Activated T-helper 17 cell treated with anti-CD3 and anti-CD28 coated beads, Interleukin-2, amount 50 U/mL, for 72 hours (primary cell): ENCODE data around the gene CRNKL1. TPM values are rescaled to one million over a fixed set of nuclear protein-coding genes. Genes with fewer than 3 reads are reported as not detected.

Experiments
- ATAC-seq: fragments of 150-1000 bp; cut with Tn5 transposase; replicated peaks from 2 replicates; pipeline ENCODE4 v1.10.0; 2021; ENCODE audit warnings: mild to moderate bottlenecking, moderate library complexity
- H3K27ac Mint-ChIP-seq: one replicate; pipeline ENCODE4 v1.8.0; 2022; ENCODE audit warnings: mixed read lengths
- H3K27me3 Mint-ChIP-seq: one replicate; pipeline ENCODE4 v1.8.0; 2022; ENCODE audit warnings: mixed read lengths
- H3K36me3 Mint-ChIP-seq: one replicate; pipeline ENCODE4 v1.8.0; 2022; ENCODE audit warnings: low read depth, mild to moderate bottlenecking, mixed read lengths
- H3K4me1 Mint-ChIP-seq: one replicate; pipeline ENCODE4 v1.8.0; 2022; ENCODE audit warnings: mixed read lengths
- H3K4me3 Mint-ChIP-seq: one replicate; pipeline ENCODE4 v1.8.0; 2022; ENCODE audit warnings: mild to moderate bottlenecking, mixed read lengths
- H3K9me3 Mint-ChIP-seq: one replicate; pipeline ENCODE4 v1.8.0; 2022; ENCODE audit warnings: mixed read lengths
- total RNA-seq, 2 donors: library from RNA; stranded (reverse); gene quantifications; one replicate each; pipeline ENCODE4 v1.2.3, GENCODE V29; 2022

Gene CRNKL1
- total RNA-seq, 2 donors from 2014 or later = 16.2 to 18.4 TPM

DNA sequence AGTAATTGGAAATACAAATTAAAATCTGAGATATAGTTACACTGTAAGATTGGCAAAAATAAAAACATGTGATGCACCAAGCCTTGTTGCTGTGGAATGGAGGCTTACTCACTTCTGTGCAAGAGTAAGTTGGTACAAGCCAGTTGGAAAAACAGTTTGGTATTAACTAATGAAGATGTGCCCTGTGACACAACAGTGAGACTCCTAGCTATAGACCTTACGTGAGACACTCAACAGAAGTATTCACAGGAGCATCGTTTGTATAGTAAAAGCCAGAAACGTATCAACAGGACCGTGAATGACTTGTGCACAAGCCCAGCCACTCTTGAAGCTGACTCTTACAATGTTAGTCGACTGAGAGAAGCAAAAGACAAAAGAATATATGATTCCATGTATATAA, 20.5 kb downstream of the CRNKL1 start:
- Mint-ChIP-seq H3K4me3 (no peak overlapping the region), H3K9me3 (no peaks in the 10 kb centered on the region), H3K27me3 (no peaks in the 10 kb centered on the region), H3K36me3 (peaks cover 98% of the 10 kb centered on the region), H3K27ac (no peak overlapping the region), H3K4me1 (no peaks in the 10 kb centered on the region)
- no peak for ATAC-seq

- Mint-ChIP-seq H3K36me3 (peaks cover 91% of the 10 kb centered on the region), H3K9me3 (no peaks in the 10 kb centered on the region), H3K4me3 (no peak overlapping the region), H3K4me1 (peaks cover 13% of the 10 kb centered on the region), H3K27me3 (no peaks in the 10 kb centered on the region), H3K27ac (no peak overlapping the region)
- ATAC-seq = no peak
These were observed 25.0 kb downstream of the CRNKL1 start for GRCh38 chr20:20027284-20027683.

GRCh38 chr20:20024942-20025341, 27.3 kb downstream of the CRNKL1 start:
- Mint-ChIP-seq H3K9me3 (no peaks in the 10 kb centered on the region), H3K4me3 (no peak overlapping the region), H3K4me1 (peaks cover 32% of the 10 kb centered on the region), H3K27ac (peak overlapping the region; percentile 70), H3K27me3 (no peaks in the 10 kb centered on the region), H3K36me3 (peaks cover 84% of the 10 kb centered on the region)
- ATAC-seq = no peak

- H3K4me1 Mint-ChIP-seq = peaks cover 41% of the 10 kb centered on the region
- H3K27ac Mint-ChIP-seq = peak overlapping the region; percentile 70
- peaks cover 86% of the 10 kb centered on the region for H3K36me3 Mint-ChIP-seq
- ATAC-seq = no peak
- H3K9me3 Mint-ChIP-seq = no peaks in the 10 kb centered on the region
- no peak overlapping the region for H3K4me3 Mint-ChIP-seq
- H3K27me3 Mint-ChIP-seq = no peaks in the 10 kb centered on the region
These were observed 28.9 kb downstream of the CRNKL1 start for GRCh38 chr20:20023395-20023794.

- peak; percentile 81 for ATAC-seq
- no peaks in the 10 kb centered on the region for H3K9me3 Mint-ChIP-seq
- H3K27me3 Mint-ChIP-seq = no peaks in the 10 kb centered on the region
- peaks cover 85% of the 10 kb centered on the region for H3K36me3 Mint-ChIP-seq
- H3K27ac Mint-ChIP-seq = peak overlapping the region; percentile 91
- peak overlapping the region; percentile 59 for H3K4me3 Mint-ChIP-seq
- H3K4me1 Mint-ChIP-seq = peaks cover 46% of the 10 kb centered on the region
These were observed 29.8 kb downstream of the CRNKL1 start for GRCh38 chr20:20022498-20022897.

DNA sequence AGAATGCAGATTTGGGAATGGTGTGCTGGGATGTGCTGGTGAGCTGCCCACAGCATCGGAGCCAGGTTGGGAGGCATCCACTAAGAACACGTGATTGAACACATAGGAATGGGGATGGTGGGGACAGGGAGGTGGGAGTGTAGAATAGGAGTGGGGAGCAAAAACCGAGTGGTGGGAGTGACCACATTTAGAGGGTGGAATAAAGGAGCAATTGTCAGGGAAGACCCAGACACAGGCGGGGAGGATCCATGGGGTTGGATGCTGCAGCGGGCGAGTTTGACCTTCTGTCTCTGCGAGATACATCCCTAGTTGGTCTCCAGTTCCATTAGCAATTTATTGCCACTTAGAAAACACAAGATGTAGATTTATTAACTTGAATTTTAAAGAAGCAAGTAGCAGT, 30.4 kb downstream of the CRNKL1 start:
- Mint-ChIP-seq H3K27me3 (no peaks in the 10 kb centered on the region), H3K27ac (peak overlapping the region; percentile 91), H3K4me3 (peak overlapping the region; percentile 59), H3K36me3 (peaks cover 79% of the 10 kb centered on the region), H3K9me3 (no peaks in the 10 kb centered on the region), H3K4me1 (peaks cover 46% of the 10 kb centered on the region)
- ATAC-seq = no peak

DNA sequence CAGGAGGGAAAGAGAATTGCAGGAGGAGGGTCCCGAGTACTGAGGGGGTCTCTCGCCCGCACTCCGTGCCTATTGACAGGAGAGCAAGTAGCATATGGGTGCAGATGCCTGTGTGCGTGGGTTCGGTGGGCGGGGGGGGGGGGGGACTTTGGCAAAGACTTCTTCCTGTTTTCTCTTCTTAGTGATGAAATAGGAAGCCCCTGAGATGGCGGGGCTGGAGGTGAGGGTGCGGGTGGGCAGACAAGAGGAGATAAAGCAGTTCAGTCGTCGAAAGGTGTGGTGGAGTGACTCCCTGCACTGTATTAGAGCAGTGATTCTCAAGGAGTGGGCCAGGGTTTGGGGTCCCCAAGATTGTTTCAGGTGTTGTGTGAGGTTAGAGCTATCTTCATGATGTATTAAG, 31.4 kb downstream of the CRNKL1 start:
- Mint-ChIP-seq H3K4me1 (peaks cover 46% of the 10 kb centered on the region), H3K4me3 (peak overlapping the region; percentile 59), H3K9me3 (no peaks in the 10 kb centered on the region), H3K27ac (peak overlapping the region; percentile 91), H3K27me3 (no peaks in the 10 kb centered on the region), H3K36me3 (peaks cover 70% of the 10 kb centered on the region)
- no peak for ATAC-seq

DNA sequence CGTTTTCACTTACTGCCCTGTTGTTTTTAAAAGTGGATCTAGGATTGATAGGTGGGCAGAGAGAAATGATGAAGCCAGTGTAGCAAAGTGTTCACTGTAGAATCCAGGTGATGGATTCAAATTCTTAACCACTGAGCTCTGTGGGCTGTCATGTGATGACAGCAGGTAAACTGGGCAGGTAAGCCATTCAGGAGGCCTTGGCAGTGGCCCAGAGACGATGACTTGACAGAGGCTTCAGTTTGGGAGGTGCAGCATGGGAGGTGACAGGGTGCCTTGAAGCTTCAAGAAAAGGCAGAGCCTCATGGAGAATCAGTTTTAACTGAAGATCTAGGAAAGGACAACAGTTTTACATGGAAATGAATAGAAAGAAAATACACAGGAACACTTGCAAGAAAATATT, 33.1 kb downstream of the CRNKL1 start:
- H3K36me3 Mint-ChIP-seq = peaks cover 52% of the 10 kb centered on the region
- H3K27ac Mint-ChIP-seq = no peak overlapping the region
- no peaks in the 10 kb centered on the region for H3K27me3 Mint-ChIP-seq
- ATAC-seq = no peak
- no peaks in the 10 kb centered on the region for H3K9me3 Mint-ChIP-seq
- H3K4me1 Mint-ChIP-seq = peaks cover 45% of the 10 kb centered on the region
- peak overlapping the region; percentile 93 for H3K4me3 Mint-ChIP-seq

DNA sequence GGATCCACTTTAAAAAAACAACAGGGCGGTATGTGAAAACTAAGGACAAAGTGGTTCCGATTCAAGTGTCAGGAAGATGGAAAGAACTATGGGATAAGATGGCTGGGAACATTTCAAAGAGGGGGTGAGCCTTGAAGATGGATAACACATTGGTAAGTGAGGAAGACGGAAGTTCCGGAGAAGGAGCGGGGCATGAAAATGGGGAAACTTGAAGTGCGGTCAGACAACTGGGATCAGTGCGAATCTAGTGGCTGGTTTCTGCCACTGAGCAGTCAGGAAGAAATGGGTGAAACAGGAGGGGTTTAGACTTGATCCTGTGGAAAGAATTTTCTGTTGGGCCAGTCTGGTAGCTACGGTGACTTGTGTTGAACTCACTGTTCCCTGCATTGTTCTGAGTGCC, 33.9 kb downstream of the CRNKL1 start:
- Mint-ChIP-seq H3K27me3 (no peaks in the 10 kb centered on the region), H3K4me1 (peaks cover 38% of the 10 kb centered on the region)

DNA sequence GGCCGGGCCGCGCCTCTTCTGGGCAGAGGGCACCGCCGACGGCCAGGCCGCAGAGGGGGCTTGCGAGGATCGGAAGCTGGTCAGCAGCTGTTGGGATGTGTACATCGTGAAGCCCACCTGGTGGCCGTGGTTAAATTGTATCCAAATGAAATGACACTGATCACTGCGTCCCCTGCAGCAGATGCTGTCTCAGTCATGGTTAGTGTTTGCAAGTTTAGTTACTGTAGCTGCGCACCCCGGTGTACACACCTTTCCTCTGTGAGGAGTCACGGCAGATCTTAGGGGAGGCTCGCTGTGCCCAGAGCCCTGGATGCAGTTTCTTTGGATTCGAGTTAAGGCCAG, 34.5 kb downstream of the CRNKL1 start:
- peak overlapping the region; percentile 93 for H3K4me3 Mint-ChIP-seq
- peaks cover 37% of the 10 kb centered on the region for H3K4me1 Mint-ChIP-seq
- peaks cover 40% of the 10 kb centered on the region for H3K36me3 Mint-ChIP-seq
- no peak for ATAC-seq
- H3K27ac Mint-ChIP-seq = peak overlapping the region; percentile 90
- H3K27me3 Mint-ChIP-seq = no peaks in the 10 kb centered on the region
- no peaks in the 10 kb centered on the region for H3K9me3 Mint-ChIP-seq

More for the DNA sequence above, 33.9 kb downstream of the CRNKL1 start:
- peak overlapping the region; percentile 93 for H3K4me3 Mint-ChIP-seq
- peak overlapping the region; percentile 90 for H3K27ac Mint-ChIP-seq
- ATAC-seq = no peak
- no peaks in the 10 kb centered on the region for H3K9me3 Mint-ChIP-seq
- peaks cover 44% of the 10 kb centered on the region for H3K36me3 Mint-ChIP-seq

- Mint-ChIP-seq H3K36me3 (peaks cover 40% of the 10 kb centered on the region), H3K27me3 (no peaks in the 10 kb centered on the region), H3K9me3 (no peaks in the 10 kb centered on the region), H3K4me3 (peak within 1 kb of the TSS; percentile 93), H3K4me1 (peaks cover 33% of the 10 kb centered on the region), H3K27ac (peak within 1 kb of the TSS; percentile 90)
- peak; percentile 100 for ATAC-seq
These were observed 35.0 kb downstream of the CRNKL1 start, which contains the start of gene NAA20 for GRCh38 chr20:20017001-20017843. TSS of gene NAA20 (plus strand) at chr20:20017362. CDS start at chr20:20017397, 35 bp downstream.

GRCh38 chr20:20014659-20015058, 37.6 kb downstream of the CRNKL1 start:
- peak overlapping the region; percentile 19 for H3K4me3 Mint-ChIP-seq
- ATAC-seq = no peak
- H3K27ac Mint-ChIP-seq = no peak overlapping the region
- H3K9me3 Mint-ChIP-seq = no peaks in the 10 kb centered on the region
- peaks cover 21% of the 10 kb centered on the region for H3K36me3 Mint-ChIP-seq
- peaks cover 4% of the 10 kb centered on the region for H3K27me3 Mint-ChIP-seq
- H3K4me1 Mint-ChIP-seq = peaks cover 13% of the 10 kb centered on the region

- ATAC-seq = no peak
- Mint-ChIP-seq H3K36me3 (no peaks in the 10 kb centered on the region), H3K4me3 (no peak overlapping the region), H3K27me3 (peaks cover 7% of the 10 kb centered on the region), H3K4me1 (no peaks in the 10 kb centered on the region), H3K27ac (no peak overlapping the region), H3K9me3 (no peaks in the 10 kb centered on the region)
These were observed 39.7 kb downstream of the CRNKL1 start for GRCh38 chr20:20012541-20012940.

DNA sequence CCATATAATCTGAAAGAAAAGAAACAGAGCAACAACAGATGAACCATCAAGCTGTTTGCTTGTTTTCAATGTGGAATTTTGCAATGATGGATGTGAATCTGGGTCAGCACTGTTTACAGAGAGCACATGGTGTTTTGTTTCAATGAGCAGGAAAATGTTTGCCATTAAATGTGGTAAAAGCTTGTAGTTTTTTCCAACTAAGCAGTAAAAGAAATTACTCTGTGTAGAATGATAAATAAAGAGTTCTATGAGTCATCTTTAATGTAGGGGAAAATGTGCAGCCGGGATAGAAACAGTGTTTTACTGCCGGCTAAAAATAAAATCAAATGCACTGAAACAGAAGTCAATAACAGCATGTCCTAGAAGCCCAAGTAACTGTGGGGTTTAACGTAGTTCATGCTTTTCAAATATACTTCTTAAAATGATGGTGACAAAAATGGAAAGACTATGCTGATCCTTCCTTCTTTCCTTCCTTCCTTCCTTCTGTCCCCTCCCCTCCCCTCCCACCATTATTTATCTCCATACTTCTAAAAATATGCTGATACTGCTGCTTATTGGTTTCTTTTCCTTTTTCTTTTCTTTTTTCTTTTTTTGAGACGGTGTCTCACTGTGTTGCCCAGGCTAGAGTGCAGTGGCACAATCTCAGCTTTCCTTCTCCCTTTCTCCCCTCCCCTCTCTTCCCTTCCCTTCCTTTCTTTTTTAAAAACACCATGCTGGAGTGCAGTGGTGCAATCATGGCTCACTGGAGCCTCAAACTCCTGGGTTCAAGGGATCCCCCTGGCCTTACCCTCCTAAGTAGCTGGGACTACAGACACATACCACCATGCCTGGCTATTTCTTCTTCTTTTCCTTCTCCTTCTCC, 41.4 kb downstream of the CRNKL1 start:
- Mint-ChIP-seq H3K27ac (no peak overlapping the region), H3K4me1 (no peaks in the 10 kb centered on the region), H3K9me3 (no peaks in the 10 kb centered on the region), H3K4me3 (no peak overlapping the region), H3K36me3 (no peaks in the 10 kb centered on the region), H3K27me3 (peaks cover 14% of the 10 kb centered on the region)
- peak; percentile 19 for ATAC-seq
